Occipital lobe (tissue), 2 donors: ENCODE results near the gene ST6GALNAC3. TPM values are rescaled to one million over a fixed set of nuclear protein-coding genes. Genes with fewer than 3 reads are reported as not detected.
"Not testable (repeated sequence)": the region's sequence is repeated elsewhere in the genome, so short reads cannot be mapped to it uniquely, and the experiment has no call there.

ENCODE experiments used
- DNase-seq: peaks from one replicate; lab custom pipeline; 2025; lab: John Stamatoyannopoulos, UW
- total RNA-seq: library from RNA; depleted of rRNA; stranded (reverse); fragments of >200 nt; gene quantifications from one replicate; pipeline ENCODE4 v1.2.3, GENCODE V29; 2014

Gene ST6GALNAC3
- total RNA-seq, 1 donor from 2014 or later = 16.5 TPM

- DNase-seq = no peak
Observed at GRCh38 chr1:76627498-76627897, 553.0 kb downstream of the ST6GALNAC3 start.

DNA sequence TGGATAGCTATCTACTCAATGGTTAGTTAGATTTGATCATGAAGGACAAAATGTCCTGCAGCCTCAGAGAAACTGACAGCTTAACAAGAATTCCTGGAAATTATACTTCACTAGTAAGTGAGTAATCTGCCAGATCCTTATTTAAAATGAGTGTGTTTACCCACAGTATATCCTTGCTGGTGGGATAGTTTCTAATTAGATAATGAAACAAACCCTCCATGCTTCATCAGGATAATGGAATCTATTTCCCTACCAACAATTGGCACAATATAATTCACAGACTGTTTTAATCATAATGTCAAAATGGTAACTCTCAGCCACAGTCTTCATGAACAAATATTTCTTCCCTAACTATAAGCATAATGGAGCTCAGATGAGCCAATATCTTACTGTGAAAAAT, 553.4 kb downstream of the ST6GALNAC3 start:
- DNase-seq = no peak

- DNase-seq = no peak
Observed at GRCh38 chr1:76632136-76632535, 557.6 kb downstream of the ST6GALNAC3 start.

GRCh38 chr1:76635784-76636183, 561.2 kb downstream of the ST6GALNAC3 start:
- DNase-seq = no peak

DNA sequence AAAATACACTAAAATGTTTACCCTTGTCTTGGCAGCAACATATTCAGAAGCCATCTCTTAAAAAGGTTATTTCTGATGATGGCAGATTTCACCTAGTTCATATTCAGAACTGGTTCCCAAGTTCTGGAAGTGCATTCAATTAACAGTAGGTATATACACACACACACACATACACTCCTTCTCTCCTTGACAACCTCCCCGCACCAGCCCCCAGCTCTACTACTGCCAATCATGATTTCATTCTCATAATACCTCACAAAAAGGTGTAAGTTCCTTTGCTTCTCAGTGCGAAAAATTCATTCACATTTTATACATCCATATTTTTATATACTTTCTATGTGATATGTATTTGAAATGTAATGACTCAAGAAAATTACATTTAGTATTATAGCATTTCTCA, 564.6 kb downstream of the ST6GALNAC3 start:
- no peak for DNase-seq

- DNase-seq = no peak
Observed at GRCh38 chr1:76640092-76640491, 565.5 kb downstream of the ST6GALNAC3 start.

DNA sequence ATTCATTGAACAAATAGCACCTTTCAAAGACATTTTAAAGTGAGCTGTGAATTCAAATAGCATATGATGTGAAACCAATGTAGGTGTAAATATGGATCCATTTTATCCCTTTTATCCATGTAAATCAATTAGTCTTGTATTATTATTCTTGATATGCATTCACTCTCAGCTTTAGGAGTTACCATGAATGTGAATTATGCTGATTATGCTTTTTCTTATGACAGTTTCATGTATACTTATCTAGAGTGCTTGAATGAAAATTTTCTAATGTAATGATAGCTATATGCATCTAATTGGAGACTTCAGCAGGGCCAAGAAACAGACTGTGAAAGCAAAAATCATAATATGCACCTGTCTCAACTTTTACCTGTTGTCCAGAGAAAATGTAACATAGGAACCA, 566.2 kb downstream of the ST6GALNAC3 start:
- no peak for DNase-seq

GRCh38 chr1:76644139-76644538, 569.6 kb downstream of the ST6GALNAC3 start:
- no peak for DNase-seq

DNA sequence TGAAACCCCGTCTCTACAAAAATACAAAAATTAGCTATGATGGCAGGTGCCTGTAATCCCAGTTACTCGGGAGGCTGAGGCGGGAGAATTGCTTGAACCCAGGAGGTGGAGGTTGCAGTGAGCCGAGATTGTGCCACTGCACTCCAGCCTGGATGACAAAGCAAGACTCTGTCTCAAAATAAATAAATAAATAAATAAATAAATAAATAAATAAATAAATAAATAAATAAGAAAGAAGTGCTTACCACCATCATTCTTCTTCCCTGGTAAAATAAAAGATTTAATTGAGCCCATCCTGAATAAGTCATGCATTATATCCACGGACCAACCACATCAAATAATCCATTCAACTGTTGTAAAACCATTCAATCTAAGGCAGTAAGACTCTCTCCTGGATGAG, 578.3 kb downstream of the ST6GALNAC3 start:
- not testable (repeated sequence) for DNase-seq

DNA sequence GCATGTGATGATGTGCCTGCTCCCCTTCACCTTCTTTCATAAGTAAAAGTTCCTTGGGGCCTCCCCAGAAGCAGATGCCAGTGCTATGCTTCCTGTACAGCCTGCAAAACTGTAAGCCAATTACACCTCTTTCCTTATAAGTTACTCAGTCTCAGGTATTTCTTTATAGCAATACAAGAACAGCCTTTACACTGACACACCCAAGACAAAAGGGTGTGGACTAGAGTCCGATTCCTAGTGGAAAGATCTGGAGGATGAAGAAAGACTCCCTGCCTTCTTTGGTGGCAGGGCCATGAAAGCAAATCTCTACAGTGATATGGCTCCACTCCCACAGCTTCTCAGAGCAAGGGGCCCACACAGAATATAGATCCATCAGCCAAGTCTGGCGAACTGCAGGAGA, 583.1 kb downstream of the ST6GALNAC3 start:
- DNase-seq = no peak

- DNase-seq = no peak
Observed at GRCh38 chr1:76659171-76659940, 584.8 kb downstream of the ST6GALNAC3 start.

DNA sequence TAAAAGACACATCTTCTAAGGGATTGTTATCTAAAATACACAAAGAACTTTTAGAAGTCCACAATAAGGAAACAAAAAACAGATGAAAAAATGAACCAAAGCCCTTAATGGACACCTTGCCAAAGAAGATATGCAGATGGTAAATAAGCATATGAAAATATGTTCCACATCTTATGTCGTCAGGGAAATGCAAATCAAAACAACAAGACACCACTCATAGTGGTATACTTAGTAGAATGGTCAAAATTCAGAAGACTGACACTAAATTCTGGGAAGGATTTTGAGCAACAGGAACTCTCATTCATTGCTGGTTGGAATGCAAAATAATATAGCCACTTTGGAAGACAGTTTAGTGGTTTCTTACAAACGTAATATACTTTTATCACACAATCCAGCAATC, 587.0 kb downstream of the ST6GALNAC3 start:
- DNase-seq = no peak

DNA sequence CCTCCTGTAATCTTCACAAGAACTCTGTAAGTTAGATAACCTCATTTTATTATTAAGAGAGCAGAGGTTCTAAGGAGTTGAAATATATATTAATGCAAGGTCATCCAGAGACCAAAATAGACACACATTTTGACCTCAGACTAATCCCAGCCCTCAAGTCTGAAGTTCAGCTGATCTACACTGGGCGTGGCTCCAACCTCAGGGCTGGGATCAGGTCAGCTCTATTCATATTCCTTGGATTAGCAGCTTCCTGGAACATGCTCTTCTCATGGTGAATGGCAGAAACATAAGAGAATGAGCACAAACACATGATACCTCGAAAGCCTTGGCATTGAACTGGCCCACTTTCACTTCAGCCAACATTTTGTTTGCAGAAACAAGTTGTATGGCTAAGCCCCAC, 592.0 kb downstream of the ST6GALNAC3 start:
- no peak for DNase-seq

- DNase-seq = no peak
Observed at GRCh38 chr1:76668046-76668445, 593.5 kb downstream of the ST6GALNAC3 start.

- no peak for DNase-seq
Observed at GRCh38 chr1:76669131-76669530, 594.6 kb downstream of the ST6GALNAC3 start.

DNA sequence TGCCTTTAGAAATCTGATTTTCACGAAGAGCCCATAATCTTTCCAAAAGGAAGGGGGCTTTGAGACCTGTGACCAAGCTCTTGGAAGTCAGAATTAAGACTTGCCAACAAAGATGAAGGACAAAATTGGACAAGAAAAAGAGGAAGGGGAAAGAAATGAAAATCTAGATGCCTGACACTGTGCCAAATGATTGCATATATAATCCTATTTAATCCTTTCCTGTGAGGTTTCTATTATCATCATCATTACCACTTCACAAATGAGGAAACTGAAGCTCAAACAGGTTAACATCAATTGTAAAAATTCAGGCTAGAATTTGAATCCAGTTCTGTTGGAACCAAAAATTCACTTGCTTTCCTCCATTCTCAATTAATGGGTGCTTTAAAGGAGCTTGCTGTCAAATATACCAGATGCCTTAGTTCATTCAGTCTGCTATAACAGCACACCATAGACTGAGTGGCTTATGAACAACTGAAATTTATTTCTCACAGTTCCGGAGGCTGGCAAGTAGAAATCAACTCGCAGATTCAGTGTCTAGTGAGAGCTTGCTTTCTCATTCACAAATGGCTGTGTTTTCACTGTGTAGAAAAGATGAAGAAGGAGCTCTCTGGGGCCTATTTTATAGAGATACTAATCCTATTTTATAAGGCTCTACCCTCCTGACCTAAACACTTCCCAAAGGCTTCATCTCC, 595.2 kb downstream of the ST6GALNAC3 start:
- no peak for DNase-seq

- DNase-seq = no peak
Observed at GRCh38 chr1:76674689-76675210, 600.2 kb downstream of the ST6GALNAC3 start.

GRCh38 chr1:76677416-76678405, 603.2 kb downstream of the ST6GALNAC3 start:
- no peak for DNase-seq

GRCh38 chr1:76679534-76680152, 605.1 kb downstream of the ST6GALNAC3 start:
- no peak for DNase-seq

DNA sequence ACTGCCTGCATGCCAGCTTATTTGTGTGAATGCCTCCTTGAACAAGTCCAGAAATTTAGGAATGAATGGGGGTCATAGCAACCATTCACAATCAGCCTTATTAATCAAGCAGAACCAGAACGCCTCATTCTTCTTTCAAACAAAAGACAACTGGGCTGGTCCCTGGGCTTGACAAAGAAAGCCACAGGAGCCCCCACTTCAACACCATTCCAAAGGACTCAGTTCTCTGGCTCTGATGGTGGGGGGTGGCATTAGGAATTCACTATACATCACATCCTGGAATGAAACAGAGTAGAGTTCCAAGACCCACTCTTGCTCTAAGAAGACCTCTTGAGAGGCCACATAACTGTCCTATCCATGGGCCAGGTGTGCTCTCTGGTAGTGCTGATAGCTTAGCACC, 606.1 kb downstream of the ST6GALNAC3 start:
- DNase-seq = no peak

DNA sequence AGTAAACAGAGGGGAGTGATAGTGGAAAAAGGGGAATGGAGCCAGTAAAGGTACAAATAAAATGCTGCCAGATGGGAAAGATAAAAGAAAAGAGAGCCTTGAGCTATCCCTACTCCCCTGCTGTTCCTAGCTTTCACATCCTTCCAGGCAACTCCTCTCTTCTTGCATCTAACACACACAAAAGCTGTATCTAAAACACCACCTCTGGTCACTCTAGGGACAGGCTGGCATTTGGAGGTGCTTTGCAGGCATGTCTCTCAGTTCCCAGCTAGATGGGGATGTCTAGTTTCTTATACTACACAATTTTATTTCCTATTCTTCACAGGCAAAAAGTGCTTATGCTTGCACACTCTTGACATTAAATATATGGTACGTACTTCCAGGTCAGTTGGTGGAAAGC, 607.6 kb downstream of the ST6GALNAC3 start:
- DNase-seq = no peak
